Activated CD8-positive, alpha-beta memory T cell treated with anti-CD3 and anti-CD28 coated beads for 4 hours (primary cell): ENCODE data around the gene PLIN4.
A peak's percentile ranks its signal among the peaks of the same experiment; 100 is the strongest.
"Not testable (repeated sequence)": the region's sequence is repeated elsewhere in the genome, so short reads cannot be mapped to it uniquely, and the experiment has no call there.

Experiments
- DNase-seq, 2 donors: peaks; one replicate each; pipeline ENCODE4 v3.0.0-alpha.2; 2020; ENCODE audit warnings: low read depth in 2 of 2

Gene PLIN4

DNA sequence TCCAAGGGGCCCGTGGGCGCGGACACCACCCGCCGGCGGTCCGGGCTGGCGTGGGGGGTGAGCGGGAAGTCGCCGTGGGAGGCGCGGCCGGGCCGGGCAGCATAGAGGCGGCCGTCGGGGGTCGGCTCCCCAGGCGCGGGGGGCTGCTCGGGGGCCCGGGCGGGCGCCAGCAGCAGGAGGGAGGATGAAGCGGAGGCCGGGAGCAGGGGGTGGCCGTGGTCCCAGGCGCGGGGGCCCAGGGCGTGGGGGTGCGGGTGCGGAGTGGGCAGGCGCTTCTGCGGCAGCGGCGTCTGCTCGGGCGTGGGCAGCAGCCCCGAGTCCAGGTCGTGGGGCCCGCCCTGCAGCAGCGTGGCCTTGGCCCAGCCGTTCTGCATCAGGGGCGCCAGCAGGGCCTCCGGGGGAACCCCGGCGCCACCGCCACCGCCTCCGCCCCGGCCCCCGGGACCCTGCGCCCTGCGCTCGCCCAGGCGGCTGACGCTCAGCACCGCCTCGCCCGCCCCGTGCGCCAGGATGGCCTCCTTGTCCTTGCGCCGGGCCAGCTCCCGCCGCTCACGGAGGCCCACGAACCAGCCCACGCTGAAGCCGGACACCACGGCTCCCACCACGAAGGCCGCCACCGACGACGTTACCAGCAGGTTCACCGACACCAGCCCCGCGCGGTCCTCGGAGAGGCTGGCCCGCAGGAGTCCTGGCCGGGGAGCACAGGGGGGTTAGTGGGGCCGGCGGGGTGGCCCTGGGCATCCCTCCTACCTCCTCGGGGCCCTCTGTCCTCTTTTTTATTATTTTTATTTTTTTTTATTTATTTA lies 25.8 kb upstream of the PLIN4 start:
- DNase-seq = no peak

DNA sequence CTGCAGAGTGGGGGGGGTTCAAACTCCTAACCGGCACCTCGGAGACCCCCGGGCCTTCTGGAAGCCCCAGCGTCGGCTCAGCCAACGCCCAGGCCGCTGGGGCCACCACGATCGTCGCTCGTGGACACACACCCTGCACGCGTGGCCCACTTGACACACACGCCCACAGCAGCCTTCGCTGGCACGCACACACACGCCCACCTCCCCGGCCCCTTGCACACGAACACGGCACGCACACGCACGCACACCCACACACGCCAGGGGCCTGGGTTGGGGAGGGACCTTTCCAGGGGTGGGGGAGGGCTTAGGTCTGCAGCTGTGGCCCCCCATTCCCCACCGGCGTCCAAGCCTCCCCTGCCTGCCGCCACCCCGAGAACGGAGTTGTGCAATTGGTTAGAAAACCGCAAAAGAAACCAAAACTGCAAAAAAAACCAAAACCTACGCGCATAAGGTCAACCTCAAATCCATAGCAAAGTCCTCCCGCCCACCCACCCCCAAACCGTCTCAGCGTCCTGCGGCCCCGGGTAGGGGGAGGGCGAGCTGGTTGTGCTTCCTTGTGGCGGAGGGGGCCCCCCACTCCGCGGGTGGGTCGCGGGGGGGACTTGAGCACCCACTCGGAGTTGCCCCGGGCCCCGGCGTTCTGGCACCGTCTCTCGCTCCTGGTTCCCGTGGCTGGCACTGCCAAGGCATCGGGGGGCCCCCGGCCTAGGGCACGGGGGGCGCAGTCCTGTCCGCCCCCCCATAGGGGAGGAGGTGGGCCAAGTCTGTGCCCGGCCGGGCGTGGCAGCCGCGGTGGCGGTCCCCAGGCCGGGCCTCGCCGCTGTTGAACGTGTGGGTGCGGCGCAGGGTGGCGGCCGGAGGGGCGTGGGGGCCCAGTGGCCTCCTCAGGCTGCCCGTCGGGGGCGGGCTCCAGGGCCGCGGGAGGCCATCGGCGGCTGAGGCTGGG lies 24.9 kb upstream of the PLIN4 start:
- no peak for DNase-seq

DNA sequence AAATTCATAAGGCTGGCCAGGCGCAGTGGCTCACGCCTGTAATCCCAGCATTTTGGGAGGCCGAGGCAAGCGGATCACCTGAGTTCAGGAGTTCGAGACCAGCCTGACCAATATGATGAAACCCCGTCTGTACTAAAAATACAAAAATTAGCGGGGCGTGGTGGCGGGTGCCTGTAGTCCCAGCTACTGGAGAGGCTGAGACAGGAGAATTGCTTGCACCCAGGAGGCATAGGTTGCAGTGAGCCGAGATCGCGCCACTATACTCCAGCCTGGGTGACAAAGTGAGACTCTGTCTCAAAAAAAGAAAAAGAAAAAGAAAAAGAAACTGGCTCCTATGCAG lies 23.5 kb upstream of the PLIN4 start:
- DNase-seq = not testable (repeated sequence)

DNA sequence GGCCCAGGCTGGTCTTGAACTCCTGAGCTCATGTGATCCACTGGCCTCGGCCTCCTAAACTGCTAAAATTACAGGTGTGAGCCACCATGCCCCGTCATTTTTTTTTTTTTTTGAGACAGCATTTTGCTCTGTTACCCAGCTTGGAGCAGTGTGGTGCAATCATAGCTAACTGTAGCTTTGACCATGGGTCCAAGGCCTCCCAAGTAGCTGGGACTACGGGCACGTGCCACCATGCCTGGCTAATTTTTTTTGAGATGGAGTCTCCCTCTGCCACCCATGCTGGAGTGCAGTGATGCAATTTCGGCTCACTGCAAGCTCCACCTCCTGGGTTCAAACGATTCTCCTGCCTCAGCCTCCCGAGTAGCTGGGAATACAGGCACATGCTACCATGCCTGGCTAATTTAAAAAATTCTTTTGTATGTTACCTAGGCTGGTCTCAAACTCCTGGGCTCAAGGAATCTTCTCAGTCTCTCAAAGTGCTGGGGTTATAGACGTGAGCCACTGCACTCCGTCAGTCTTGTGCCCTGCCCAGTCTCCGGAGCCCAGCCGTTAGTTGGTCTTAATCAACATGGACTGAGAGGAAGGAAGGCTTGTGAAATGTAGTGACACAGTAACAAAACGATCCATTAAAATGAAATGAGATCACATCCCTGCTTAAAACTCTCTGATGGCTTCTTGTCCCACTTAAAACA lies 23.0 kb upstream of the PLIN4 start:
- DNase-seq = no peak

DNA sequence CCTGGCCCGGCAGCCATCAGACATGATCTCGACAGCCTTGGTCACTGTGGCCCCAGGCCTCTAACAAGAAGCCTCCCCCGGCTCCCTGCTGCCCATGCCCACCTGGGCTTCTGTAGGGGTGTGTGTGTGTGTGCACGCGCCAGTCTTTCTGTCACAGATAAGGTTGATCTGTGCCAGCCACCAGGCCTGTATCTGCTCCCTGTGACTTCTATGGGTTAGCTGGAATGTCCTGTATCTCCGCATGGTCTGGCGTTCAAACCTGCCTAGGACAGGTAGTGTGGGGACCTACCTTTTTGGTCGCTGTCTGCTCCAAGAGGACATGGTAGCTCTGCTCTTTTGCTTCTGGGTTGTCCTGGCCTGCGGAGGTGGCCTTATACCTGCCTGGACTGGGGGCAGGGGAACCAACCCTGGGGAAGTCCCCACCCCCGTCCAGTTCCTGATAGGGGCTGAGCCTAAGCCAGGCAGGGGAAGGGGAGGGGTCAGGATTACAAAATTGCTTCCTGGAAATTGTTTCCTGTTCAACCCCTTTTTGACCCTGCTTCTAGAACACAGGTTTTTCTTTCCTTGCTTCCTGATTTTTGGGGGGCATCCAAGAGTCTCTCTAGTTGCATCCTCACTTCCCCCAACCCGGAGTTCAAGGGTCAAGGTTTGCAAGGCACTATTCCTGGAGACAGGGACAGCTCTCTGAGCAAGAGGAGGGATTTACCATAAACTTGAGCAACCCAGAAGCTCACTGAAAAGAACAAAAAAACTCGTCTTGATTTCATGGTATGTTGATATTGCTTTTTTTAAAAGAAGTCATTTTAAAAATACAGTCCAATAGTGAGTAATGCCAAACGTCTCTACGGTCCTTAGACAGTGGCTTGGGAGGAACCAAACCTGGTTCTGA lies 21.7 kb upstream of the PLIN4 start, which contains the start of gene LRG1:
TSS of gene LRG1 (minus strand) at position 344 of the 889 bp plus-strand sequence. CDS start at position 321, 23 bp downstream.
- no peak for DNase-seq

DNA sequence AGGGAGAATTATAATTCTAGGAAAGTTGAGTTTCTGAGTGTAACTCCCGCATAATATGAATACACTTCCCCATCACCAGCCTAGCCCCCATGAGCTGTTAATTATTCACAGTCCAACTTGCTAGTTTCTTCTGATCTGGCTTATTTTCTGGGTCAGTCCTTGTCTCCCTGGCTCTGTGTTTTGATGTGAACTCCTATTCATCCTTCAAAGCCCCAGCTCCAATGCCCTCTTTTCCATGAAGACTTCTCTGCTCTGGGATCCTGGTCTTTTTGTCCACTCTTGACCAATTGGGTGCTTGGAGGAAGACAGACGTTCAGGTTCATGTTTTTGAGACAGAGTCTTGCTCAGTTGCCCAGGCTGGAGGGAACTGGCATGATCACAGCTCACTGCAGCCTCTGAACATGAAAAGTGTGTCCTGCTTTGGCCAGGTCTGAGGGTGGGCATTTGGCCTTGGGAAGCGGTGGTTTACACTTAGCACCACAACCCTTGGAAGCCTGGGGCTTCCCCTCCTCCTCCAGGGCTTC lies 20.9 kb upstream of the PLIN4 start:
- no peak for DNase-seq

DNA sequence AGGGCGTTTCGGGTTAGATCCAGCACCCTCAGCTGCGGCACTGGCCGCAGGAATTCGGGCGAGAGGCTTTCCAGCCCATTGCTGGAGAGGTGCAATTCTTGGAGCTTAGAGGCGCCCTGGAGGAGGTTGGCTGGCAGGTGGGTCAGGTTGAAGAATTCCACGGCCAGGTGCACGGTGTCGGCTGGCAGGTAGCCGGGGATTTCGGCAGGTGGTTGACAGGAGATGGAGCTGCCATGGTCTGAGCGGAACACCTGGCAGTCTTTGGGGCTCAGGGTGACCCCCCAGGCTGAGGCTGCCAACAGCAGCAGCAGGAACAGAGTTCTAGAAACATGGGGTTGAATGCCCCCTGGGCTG lies 20.3 kb upstream of the PLIN4 start:
- no peak for DNase-seq

DNA sequence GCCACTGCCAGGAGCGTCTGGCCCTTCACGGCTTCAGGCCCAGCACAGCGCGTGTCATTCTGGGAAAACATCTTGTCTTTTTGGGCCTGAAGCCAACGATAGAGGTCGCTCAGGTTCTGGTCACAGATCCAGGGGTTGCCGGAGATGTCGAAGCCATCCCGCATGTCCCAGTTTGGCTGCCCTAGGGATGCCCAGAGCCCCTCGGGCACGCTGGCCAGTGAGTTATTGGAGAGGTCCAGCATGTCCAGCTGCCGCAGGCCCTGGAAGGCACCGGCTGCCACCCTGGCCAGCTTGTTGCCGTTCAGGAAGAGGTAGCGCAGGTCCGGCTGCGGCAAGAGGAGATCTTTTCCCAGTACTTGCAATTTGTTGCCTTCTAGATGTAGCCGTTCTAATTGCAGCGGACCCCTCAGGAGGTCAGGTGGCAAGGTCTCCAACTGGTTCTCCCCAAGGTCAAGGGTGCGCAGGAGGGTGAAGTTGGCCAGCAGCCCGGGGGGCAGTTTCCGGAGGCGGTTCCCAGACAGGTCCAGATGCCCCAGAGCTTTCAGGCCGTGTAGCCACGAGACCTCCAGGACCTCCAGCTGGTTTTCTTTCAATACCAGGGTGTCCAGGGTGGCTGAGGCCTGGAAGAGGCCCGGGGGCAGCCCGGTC lies 19.8 kb upstream of the PLIN4 start:
- DNase-seq = no peak

DNA sequence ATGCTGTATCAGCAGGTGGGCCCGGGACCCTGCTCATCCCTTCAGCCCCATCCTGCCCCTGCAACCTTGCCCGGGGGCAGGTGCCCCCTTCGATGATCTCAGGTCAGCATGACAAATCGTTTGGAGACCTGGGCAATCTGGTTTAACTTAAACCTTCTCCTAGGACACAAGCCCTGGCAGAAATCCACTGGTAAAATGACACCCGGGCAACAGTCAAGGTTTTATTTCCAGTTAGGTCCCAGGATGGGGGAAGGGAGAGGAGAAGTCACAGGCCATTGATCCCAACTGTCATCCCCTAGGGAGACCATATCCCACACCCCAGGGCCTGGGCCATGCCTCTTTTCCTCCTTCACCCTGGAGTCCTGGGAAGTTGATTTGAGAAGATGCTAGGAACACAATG lies 18.5 kb upstream of the PLIN4 start:
- no peak for DNase-seq

DNA sequence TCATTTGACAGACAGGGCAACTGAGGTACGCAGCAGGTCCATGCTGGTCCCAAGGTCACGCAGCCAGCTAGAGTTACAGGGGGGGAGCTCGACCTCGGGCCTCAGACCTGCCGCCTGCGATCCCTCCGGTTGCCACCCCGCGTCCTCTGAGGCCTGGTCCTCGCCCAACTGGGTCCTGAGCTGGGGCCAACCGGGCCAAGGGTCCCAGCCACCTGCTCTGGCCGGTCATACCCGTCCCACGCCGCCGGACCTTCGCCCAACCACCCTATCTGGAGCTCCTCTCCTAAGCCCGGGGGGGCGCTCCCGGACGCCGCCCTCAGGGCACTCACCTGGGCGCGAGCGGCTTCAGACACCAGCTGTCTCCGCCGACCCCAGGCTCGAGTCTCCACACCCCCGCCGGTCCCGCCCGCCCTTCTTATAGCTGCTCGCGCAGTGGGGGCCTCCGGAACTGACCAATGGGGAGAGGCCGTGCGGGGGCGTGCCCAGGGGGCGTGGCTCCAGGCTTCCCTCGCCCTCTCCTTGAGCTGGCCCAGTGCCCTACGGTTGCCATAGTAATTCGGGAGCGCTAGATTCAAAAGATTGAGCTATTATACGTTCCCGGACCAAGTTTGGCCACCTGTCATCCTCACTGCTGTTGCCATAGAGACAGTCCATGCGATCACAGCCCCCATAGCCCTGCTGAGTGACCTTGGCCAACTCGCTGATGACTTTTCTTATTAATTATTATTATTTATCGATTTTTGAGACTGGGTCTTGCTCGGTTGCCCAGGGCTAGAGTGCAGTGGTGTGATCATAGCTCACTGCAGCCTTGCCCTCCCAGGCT lies 16.8 kb upstream of the PLIN4 start, which contains the start of gene PLIN5:
TSS of gene PLIN5 (minus strand) at position 389 of the 823 bp plus-strand sequence. CDS start 1,150 bp downstream, outside the sequence.
- peak; percentile 5 to 15 for DNase-seq

DNA sequence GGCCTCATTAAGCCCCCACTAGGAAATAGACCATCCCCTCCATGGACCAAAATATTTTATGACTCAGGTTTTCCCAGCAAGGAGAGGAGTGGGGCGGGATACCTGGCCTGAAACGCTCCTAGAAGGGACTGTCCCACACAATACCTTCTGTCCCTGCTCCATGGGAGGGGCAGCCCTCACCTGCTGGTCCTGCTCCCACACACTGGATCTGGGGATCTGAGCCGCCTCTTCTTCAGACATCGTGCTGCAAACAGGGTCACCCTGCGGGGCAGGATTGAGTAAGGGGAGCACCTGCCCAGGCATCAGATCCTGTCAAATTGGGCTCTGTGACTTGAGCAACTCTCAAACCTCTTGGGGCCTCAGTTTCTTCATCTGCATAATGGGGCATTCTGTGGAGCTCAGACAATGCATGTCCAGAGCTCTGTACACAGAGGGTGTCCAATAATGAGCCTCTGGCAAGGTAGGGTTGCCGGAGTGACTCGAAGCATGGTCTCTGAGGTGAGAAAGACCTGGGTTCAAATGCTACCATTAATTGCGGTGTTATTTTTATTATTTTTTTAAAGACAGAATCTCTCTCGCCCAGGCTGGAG lies 15.6 kb upstream of the PLIN4 start:
- no peak for DNase-seq

DNA sequence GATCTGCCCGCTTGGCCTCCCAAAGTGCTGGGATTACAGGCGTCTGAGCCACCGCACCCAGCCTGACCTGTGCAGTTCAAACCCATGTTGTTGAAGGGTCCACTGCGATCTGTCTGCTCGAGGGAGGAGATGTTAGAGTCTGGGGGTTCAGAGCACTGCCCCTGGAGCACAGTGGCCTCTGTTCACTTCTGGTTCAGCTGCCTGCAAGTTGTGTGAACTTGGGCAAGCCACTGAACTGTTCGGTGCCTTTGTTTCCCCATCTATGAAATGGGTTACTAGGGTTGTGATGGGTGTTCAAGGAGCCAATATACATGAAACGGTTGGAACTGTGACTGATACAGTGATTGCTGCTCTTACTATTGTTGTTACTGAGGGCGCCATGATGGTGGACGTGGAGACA lies 15.0 kb upstream of the PLIN4 start:
- DNase-seq = no peak

DNA sequence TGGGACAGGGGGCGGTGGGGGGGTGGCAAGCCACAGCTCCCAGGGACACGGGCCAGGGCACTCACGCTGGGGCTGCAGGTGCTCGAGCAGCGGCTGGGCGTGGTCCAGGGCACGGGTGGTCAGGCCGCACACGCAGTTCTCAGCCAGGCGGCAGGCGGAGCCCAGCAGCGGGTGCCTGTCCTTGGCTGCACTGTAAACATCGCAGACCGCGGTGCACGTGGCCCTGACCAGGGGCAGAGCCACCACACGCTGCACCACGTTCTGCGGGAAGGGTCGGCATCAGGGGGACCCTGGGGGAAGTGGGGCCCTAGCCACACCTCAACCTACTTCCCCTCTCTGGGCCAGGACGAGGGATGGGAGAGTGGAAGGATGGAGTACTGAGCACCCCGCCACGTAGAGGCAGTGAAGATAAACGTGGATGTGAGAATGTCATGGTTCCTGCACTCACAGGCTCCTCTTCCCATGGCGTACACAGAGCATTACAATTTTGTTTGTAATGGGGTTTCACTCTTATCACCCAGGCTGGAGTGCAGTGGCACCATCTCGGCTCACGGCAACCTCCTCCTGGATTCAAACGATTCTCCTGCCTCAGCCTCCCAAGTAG lies 13.4 kb upstream of the PLIN4 start:
- no peak for DNase-seq

DNA sequence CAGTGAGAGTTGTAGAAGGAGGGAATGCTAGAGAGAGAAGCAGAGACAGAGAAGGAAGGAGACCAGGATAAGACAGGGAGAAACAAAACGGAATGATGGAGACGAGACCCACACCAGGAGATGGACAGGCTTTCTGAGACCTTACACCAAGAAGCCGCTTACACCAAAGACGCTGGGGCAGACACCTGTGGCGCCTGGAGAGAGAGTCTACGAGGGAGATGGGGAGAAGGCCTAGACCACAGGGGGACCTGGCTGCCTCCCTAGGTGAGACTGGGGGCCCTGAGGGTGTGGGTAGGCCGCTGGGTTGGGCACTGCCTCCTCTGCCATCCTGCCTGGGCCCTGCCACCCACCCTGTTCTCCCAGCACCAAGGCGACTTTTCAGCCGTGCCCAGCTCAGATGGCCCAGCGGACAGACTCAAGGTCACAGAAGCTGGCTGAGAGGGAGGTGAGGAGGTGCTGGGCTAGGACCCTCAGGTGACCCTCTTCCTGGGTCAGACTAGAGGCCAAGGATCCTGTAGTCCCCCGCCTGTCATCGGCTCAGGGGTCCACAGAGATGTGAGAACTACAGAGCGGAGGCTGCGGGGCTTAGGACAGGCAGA lies 11.7 kb upstream of the PLIN4 start:
- DNase-seq = no peak

DNA sequence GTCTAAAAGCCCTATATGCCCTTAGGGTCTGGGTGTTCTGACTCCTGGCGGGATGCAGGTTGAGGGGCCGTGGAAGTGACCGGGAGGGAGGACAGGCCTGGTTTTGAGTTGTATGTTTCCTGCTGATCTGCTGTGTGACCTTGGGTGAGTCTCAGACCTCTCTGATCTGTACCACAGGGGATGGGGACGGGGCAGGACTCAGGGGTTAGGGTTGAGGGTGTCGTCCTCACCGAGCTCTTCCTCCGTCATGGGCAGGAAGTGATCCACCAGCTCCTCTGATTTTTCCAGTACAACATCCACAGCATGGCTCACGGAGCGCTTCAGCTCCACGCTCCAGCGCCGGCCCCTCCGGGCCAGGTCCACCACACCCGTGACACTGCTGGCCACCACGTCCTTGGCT lies 10.6 kb upstream of the PLIN4 start:
- DNase-seq = no peak

DNA sequence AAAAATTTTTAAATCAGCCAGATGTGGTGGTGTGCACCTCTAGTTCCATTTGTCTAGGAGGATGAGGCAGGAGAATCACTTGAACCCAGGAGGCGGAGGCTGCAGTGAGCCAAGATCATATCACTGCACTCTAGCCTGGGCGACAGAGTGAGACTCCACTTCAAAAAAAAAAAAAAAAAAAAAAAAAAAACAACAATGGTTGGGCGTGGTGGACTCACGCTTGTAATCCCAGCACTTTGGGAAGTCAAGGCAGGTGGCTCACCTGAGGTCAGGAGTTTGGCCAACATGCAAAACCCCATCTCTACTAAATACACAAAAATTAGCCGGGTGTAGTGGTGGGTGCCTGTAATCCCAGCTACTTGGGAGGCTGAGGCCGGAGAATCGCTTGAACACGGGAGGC lies 9.1 kb upstream of the PLIN4 start:
- DNase-seq = not testable (repeated sequence)

DNA sequence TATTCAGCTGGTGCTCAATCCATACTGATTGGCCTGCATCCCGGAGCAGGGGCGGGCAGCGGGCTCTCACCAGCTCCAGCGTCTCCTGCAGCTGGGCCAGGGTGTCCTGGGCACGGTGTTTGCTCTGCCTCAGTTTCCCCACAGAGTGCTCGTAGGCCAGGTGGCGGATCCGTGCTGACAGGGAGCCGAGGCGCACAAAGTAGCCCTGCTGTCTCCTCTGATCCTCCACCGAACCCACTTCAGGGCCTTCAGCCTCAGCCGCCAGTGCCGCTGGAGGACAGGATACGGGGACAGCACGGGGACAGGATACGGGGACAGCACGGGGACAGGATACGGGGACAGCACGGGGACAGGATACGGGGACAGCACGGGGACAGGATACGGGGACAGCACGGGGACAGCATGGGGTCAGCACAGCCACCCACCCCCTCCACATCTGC lies 7.3 kb upstream of the PLIN4 start:
- no peak for DNase-seq
